Endothelial cell of umbilical vein (primary cell): ENCODE results near the gene TRPM3. TPM values are rescaled to one million over a fixed set of nuclear protein-coding genes. Genes with fewer than 3 reads are reported as not detected.

ENCODE experiments used
- BruUV-seq: library from RNA; stranded (reverse); fragments of 400-500 nt; replicated peaks from 2 replicates; lab custom pipeline; 2021; lab: Mats Ljungman, UMichigan
- CTCF ChIA-PET: fragments of 300-600, 350-600 bp; sonication (Branson Sonifier 250); formaldehyde crosslinking; loops from one replicate; lab custom pipeline; 2021; ENCODE audit warnings: antibody characterized with exemption, inconsistent platforms; lab: Charles Lee
- POLR2A ChIA-PET: fragments of 300-600, 350-600 bp; sonication (Branson Sonifier 250); formaldehyde crosslinking; loops from one replicate; lab custom pipeline; 2021; ENCODE audit warnings: antibody characterized with exemption, inconsistent platforms; lab: Charles Lee
- DNase-seq: peaks from one replicate; pipeline ENCODE4 v3.0.0-alpha.2; 2011; ENCODE audit warnings: low read depth, low spot score
- FAIRE-seq: peaks from 2 replicates; lab custom pipeline; 2011; peaks lifted over from hg19 to GRCh38; lab: Jason Lieb, UNC
- H2AFZ ChIP-seq: 2 replicates; pipeline ENCODE4 v1.6.0; 2012; ENCODE audit warnings: low read depth, low read length, control low read depth, inconsistent platforms
- H3K27ac ChIP-seq: 2 replicates; pipeline ENCODE4 v1.5.1; 2011; ENCODE audit warnings: low read depth, mild to moderate bottlenecking, control low read depth, low read length, moderate library complexity; ENCODE audit not compliant: insufficient read depth
- H3K27me3 ChIP-seq, 2 experiments: 2 replicates each; pipeline versions ENCODE4 v1.6.0 to v1.6.1; 2011; ENCODE audit warnings: low read length in 2 of 2, mixed read lengths in 1 of 2; ENCODE audit not compliant: control insufficient read depth in 2 of 2, insufficient read depth in 2 of 2
- H3K36me3 ChIP-seq, 2 experiments: 2 replicates in 1 of 2; 3 replicates in 1 of 2; pipeline ENCODE4 v1.5.1; 2011; ENCODE audit warnings: low read length in 2 of 2, mild to moderate bottlenecking in 1 of 2, moderate library complexity in 1 of 2; ENCODE audit not compliant: control insufficient read depth in 2 of 2, insufficient read depth in 2 of 2; ENCODE audit errors: extremely low read depth in 1 of 2
- H3K4me1 ChIP-seq: 3 replicates; pipeline ENCODE4 v1.5.1; 2011; ENCODE audit warnings: mild to moderate bottlenecking, low read length; ENCODE audit not compliant: control insufficient read depth, insufficient read depth; ENCODE audit errors: extremely low read depth
- H3K4me2 ChIP-seq: 2 replicates; pipeline ENCODE4 v1.6.1; 2011; ENCODE audit warnings: low read length, control low read depth, mixed read lengths; ENCODE audit not compliant: insufficient read depth
- H3K4me3 ChIP-seq, 3 experiments: fragments of 200-600 bp in 1 of 3; sonication (generic), shearing (Covaris generic) in 1 of 3; replicated peaks in 1 of 3; 2 replicates each; pipeline ENCODE4 v1.5.1; 2011 to 2016; ENCODE audit warnings: control low read depth in 3 of 3, low read length in 3 of 3, mild to moderate bottlenecking in 2 of 3, inconsistent platforms in 1 of 3, low read depth in 1 of 3, moderate library complexity in 1 of 3; ENCODE audit not compliant: insufficient read depth in 1 of 3
- H3K79me2 ChIP-seq: 2 replicates; pipeline ENCODE4 v1.6.0; 2012; ENCODE audit warnings: low read length, inconsistent platforms; ENCODE audit not compliant: control insufficient read depth, insufficient read depth
- H3K9ac ChIP-seq: replicated peaks from 2 replicates; pipeline ENCODE3; 2011; ENCODE audit warnings: low read length, control low read depth; ENCODE audit not compliant: insufficient read depth; ENCODE audit errors: extremely low read depth
- H3K9me1 ChIP-seq: replicated peaks from 3 replicates; pipeline ENCODE4 v1.6.0; 2011; ENCODE audit warnings: mild to moderate bottlenecking, low read length; ENCODE audit not compliant: control insufficient read depth, insufficient read depth; ENCODE audit errors: extremely low read depth
- H3K9me3 ChIP-seq: replicated peaks from 2 replicates; pipeline ENCODE4 v1.5.1; 2012; ENCODE audit warnings: low read length, inconsistent platforms; ENCODE audit not compliant: control insufficient read depth, insufficient read depth
- H4K20me1 ChIP-seq: replicated peaks from 2 replicates; pipeline ENCODE3; 2011; ENCODE audit warnings: mild to moderate bottlenecking, low read length; ENCODE audit not compliant: control insufficient read depth, insufficient read depth; ENCODE audit errors: extremely low read depth
- EZH2 ChIP-seq: IDR thresholded peaks from 2 replicates; pipeline ENCODE4 v1.6.1; 2012; ENCODE audit warnings: borderline replicate concordance, low read depth, mild to moderate bottlenecking, moderate library complexity, low read length, inconsistent platforms; ENCODE audit not compliant: severe bottlenecking
- FOS ChIP-seq: IDR thresholded peaks from 2 replicates; pipeline ENCODE4 v1.6.1; 2011; ENCODE audit warnings: mild to moderate bottlenecking, low read length, moderate library complexity, borderline replicate concordance; ENCODE audit not compliant: insufficient read depth
- GATA2 ChIP-seq: IDR thresholded peaks from 2 replicates; pipeline ENCODE4 v1.7.0; 2011; ENCODE audit warnings: low read depth, mild to moderate bottlenecking, moderate library complexity, mixed read lengths, low read length; ENCODE audit not compliant: insufficient read length, insufficient read depth
- JUN ChIP-seq: IDR thresholded peaks from 2 replicates; pipeline ENCODE4 v1.6.1; 2011; ENCODE audit warnings: borderline replicate concordance, low read depth; ENCODE audit not compliant: insufficient read length, insufficient read depth
- MAX ChIP-seq: IDR thresholded peaks from 2 replicates; pipeline ENCODE4 v1.6.1; 2011; ENCODE audit not compliant: insufficient read depth, insufficient read length
- MYC ChIP-seq: IDR thresholded peaks from one replicate; pipeline ENCODE4 v1.6.1; 2011; ENCODE audit warnings: mild to moderate bottlenecking, low read depth, low read length
- POLR2A ChIP-seq: IDR thresholded peaks from 2 replicates; pipeline ENCODE4 v1.6.1; 2012; ENCODE audit warnings: low read depth, mild to moderate bottlenecking, control low read depth, low read length
- POLR2AphosphoS5 ChIP-seq: IDR thresholded peaks from 2 replicates; pipeline ENCODE4 v1.6.1; 2012; ENCODE audit warnings: low read depth, mild to moderate bottlenecking, control low read depth, low read length, moderate library complexity; ENCODE audit not compliant: insufficient read depth
- dilution Hi-C: fragments of 300-500 bp; cut with MboI; formaldehyde crosslinking; loops from one replicate; pipeline ENCODE4 v1.15.0; 2019; ENCODE audit warnings: low sequenced_read_pairs; ENCODE audit not compliant: extremely low pct_ligation_motif_present
- intact Hi-C: fragments of 100-400 bp; cut with micrococcal nuclease; formaldehyde crosslinking; loops from one replicate; pipeline ENCODE4 v1.10.0; 2022
- polyA plus RNA-seq, 4 experiments: library from polyadenylated mRNA; depleted of rRNA in 3 of 4; stranded (reverse) in 3 of 4; unstranded in 1 of 4; fragments of >200 nt; gene quantifications; 2 replicates each; pipeline versions ENCODE4 v1.2.1 to v1.2.3, GENCODE V29; 2011 to 2012; ENCODE audit warnings: missing spikeins in 1 of 4
- total RNA-seq: library from RNA; stranded (reverse); gene quantifications from 2 replicates; pipeline ENCODE4 v1.2.3, GENCODE V29; 2021
- TF ChIP-seq, protein P1 (sequence below), 2 donors: IDR thresholded peaks; 1 replicate in 1 of 2; 2 replicates in 1 of 2; pipeline ENCODE4 v1.5.1; 2011; ENCODE audit warnings: low read length in 2 of 2, mild to moderate bottlenecking in 2 of 2, moderate library complexity in 2 of 2, control low read depth in 1 of 2, inconsistent platforms in 1 of 2, low read depth in 1 of 2; ENCODE audit not compliant: insufficient read depth in 1 of 2; ENCODE audit errors: extremely low read depth in 1 of 2

Gene TRPM3
- total and polyA plus RNA-seq, 2 donors (not counting 3 experiments of a cell fraction or from before 2014, with no cell fraction given): 0.17 to 0.33 TPM

DNA sequence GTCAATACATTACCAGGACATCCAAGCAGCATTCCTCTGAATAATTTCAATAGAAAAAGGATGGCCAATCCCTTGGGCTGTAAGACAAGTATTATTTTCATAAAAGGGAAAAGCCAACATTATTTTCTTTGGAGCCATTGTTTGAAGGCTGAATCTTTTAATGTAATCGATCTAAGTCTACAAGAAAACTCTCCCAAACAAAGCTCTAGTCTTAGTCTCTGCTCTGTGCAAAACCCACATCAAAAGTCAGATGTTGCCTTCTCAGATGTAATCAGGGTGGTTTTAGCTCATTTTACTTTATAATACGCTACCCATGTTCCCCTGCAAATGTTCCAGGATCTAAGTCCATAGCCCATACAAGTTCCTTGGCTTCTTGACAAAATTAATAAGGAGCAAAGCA lies 325.6 kb downstream of the TRPM3 start:
- Histone ChIP-seq H4K20me1 (no peaks in the 10 kb centered on the region), H3K4me1 (no peaks in the 10 kb centered on the region), H3K4me3 (no peak overlapping the region), H3K27me3 (no peaks in the 10 kb centered on the region), H3K79me2 (no peaks in the 10 kb centered on the region), H3K9ac (no peak overlapping the region), H2AFZ (no peak overlapping the region), H3K27ac (no peak overlapping the region), H3K36me3 (no peaks in the 10 kb centered on the region), H3K9me1 (no peaks in the 10 kb centered on the region), H3K9me3 (no peaks in the 10 kb centered on the region), H3K4me2 (no peak overlapping the region)
- FAIRE-seq: no peak
- CTCF ChIA-PET: interaction anchor here (1.2 to 1.4 kb wide), 2 partner anchors 11 to 13 kb away, joined by 3 to 5 read pairs; no protein-coding TSS in a partner anchor
- TF ChIP-seq, protein P1, sequence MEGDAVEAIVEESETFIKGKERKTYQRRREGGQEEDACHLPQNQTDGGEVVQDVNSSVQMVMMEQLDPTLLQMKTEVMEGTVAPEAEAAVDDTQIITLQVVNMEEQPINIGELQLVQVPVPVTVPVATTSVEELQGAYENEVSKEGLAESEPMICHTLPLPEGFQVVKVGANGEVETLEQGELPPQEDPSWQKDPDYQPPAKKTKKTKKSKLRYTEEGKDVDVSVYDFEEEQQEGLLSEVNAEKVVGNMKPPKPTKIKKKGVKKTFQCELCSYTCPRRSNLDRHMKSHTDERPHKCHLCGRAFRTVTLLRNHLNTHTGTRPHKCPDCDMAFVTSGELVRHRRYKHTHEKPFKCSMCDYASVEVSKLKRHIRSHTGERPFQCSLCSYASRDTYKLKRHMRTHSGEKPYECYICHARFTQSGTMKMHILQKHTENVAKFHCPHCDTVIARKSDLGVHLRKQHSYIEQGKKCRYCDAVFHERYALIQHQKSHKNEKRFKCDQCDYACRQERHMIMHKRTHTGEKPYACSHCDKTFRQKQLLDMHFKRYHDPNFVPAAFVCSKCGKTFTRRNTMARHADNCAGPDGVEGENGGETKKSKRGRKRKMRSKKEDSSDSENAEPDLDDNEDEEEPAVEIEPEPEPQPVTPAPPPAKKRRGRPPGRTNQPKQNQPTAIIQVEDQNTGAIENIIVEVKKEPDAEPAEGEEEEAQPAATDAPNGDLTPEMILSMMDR (IDR thresholded peaks at IDR 0.05; ENCODE audit: extremely low read depth in 1 of 2, insufficient read depth in 1 of 2, low read depth in 1 of 2, low read length in 2 of 2): no peak
- TF ChIP-seq MAX: no peak
- TF ChIP-seq MYC: no peak
- no peak for TF ChIP-seq FOS
- TF ChIP-seq JUN: no peak
- no peak for TF ChIP-seq POLR2A
- no peak for TF ChIP-seq POLR2AphosphoS5
- TF ChIP-seq GATA2: no peak
- no peak for TF ChIP-seq EZH2
- BruUV-seq: no TSS peak
- no peak for DNase-seq
- dilution Hi-C loops (no loop called here), intact Hi-C loops (no loop called here)
- POLR2A ChIA-PET: no interaction called here
